H1 (cell line): ENCODE data around the gene TCF7. TPM values are rescaled to one million over a fixed set of nuclear protein-coding genes. Genes with fewer than 3 reads are reported as not detected.

ENCODE experiments used
- CTCF ChIA-PET: fragments of 300-600 bp; sonication (Branson Sonifier 250); formaldehyde crosslinking; loops from one replicate; lab custom pipeline; 2021; ENCODE audit not compliant: partially characterized antibody; lab: Charles Lee
- POLR2A ChIA-PET: fragments of 300-600 bp; sonication (Branson Sonifier 250); formaldehyde crosslinking; loops from one replicate; lab custom pipeline; 2021; ENCODE audit warnings: inconsistent platforms; ENCODE audit not compliant: partially characterized antibody; lab: Charles Lee
- DNase-seq, 2 experiments: peaks; one replicate each; pipeline versions ENCODE4 v3.0.0 to v3.0.0-alpha.2; 2010 to 2022; ENCODE audit warnings: low spot score in 2 of 2, low read depth in 1 of 2, mixed read lengths in 1 of 2
- FAIRE-seq: peaks from 2 replicates; lab custom pipeline; 2011; peaks lifted over from hg19 to GRCh38; lab: Jason Lieb, UNC
- H2AFZ ChIP-seq: 2 replicates; pipeline ENCODE4 v1.8.1; 2012; ENCODE audit warnings: low read length, inconsistent platforms
- H2AK5ac ChIP-seq: 2 replicates; pipeline ENCODE4 v1.6.1; 2013; ENCODE audit warnings: low read depth, low read length
- H2BK120ac ChIP-seq: replicated peaks from 2 replicates; pipeline ENCODE3; 2013; ENCODE audit warnings: low read depth, low read length, inconsistent platforms
- H2BK12ac ChIP-seq: 2 replicates; pipeline ENCODE4 v1.6.1; 2013; ENCODE audit warnings: low read depth, low read length
- H2BK15ac ChIP-seq: 2 replicates; pipeline ENCODE4 v1.6.1; 2013; ENCODE audit warnings: low read length
- H2BK20ac ChIP-seq: 2 replicates; pipeline ENCODE4 v1.6.1; 2013; ENCODE audit warnings: low read length
- H2BK5ac ChIP-seq: 2 replicates; pipeline ENCODE4 v1.6.1; 2013; ENCODE audit warnings: low read depth, low read length
- H3K14ac ChIP-seq: 2 replicates; pipeline ENCODE4 v1.6.1; 2013; ENCODE audit warnings: inconsistent platforms; ENCODE audit not compliant: insufficient read length
- H3K18ac ChIP-seq: 2 replicates; pipeline ENCODE4 v1.6.1; 2013; ENCODE audit warnings: low read length; ENCODE audit errors: extremely low read depth
- H3K23ac ChIP-seq: 2 replicates; pipeline ENCODE4 v1.6.1; 2013; ENCODE audit warnings: inconsistent platforms; ENCODE audit not compliant: insufficient read length
- H3K23me2 ChIP-seq: 2 replicates; pipeline ENCODE4 v1.6.1; 2013; ENCODE audit warnings: low read depth, low read length
- H3K27ac ChIP-seq: 2 replicates; pipeline ENCODE4 v1.6.1; 2011; ENCODE audit warnings: low read depth, low read length, inconsistent platforms
- H3K27me3 ChIP-seq, 4 experiments: replicated peaks in 1 of 4; 1 replicate in 1 of 4; 2 replicates in 3 of 4; pipeline versions ENCODE4 v1.6.1 to v1.8.1; 2011 to 2013; ENCODE audit warnings: low read length in 3 of 4, mild to moderate bottlenecking in 3 of 4, inconsistent platforms in 2 of 4, mixed read lengths in 2 of 4, moderate library complexity in 1 of 4; ENCODE audit not compliant: control insufficient read depth in 3 of 4, insufficient read depth in 3 of 4; ENCODE audit errors: extremely low read depth in 1 of 4
- H3K36me3 ChIP-seq, 4 experiments: 2 replicates each; pipeline versions ENCODE4 v1.6.1 to v1.8.1; 2011 to 2013; ENCODE audit warnings: mild to moderate bottlenecking in 4 of 4, low read length in 3 of 4, moderate library complexity in 2 of 4, control low read depth in 1 of 4, inconsistent platforms in 1 of 4; ENCODE audit not compliant: insufficient read depth in 4 of 4, control insufficient read depth in 2 of 4
- H3K4ac ChIP-seq: replicated peaks from 2 replicates; pipeline ENCODE3; 2013; ENCODE audit warnings: low read length, low read depth, mixed read lengths, inconsistent platforms; ENCODE audit not compliant: insufficient read length
- H3K4me1 ChIP-seq, 4 experiments: replicated peaks in 1 of 4; 1 replicate in 1 of 4; 2 replicates in 3 of 4; pipeline versions ENCODE4 v1.6.1 to v1.8.1; 2011 to 2013; ENCODE audit warnings: low read length in 3 of 4, inconsistent platforms in 2 of 4, mixed read lengths in 1 of 4; ENCODE audit not compliant: insufficient read depth in 4 of 4, control insufficient read depth in 3 of 4
- H3K4me2 ChIP-seq, 2 experiments: 2 replicates each; pipeline versions ENCODE4 v1.6.1 to v1.8.1; 2011 to 2013; ENCODE audit warnings: low read depth in 2 of 2, low read length in 2 of 2, control low read depth in 1 of 2, inconsistent platforms in 1 of 2, mild to moderate bottlenecking in 1 of 2; ENCODE audit not compliant: insufficient read depth in 1 of 2
- H3K4me3 ChIP-seq, 4 experiments: fragments of 200-600, 300-600 bp in 1 of 4; sonication (generic), shearing (Covaris generic), sonication (Bioruptor Twin) in 1 of 4; 2 replicates each; pipeline versions ENCODE4 v1.5.1 to v1.8.1; 2011 to 2016; ENCODE audit warnings: low read length in 4 of 4, low read depth in 3 of 4, control low read depth in 2 of 4, inconsistent platforms in 2 of 4, mild to moderate bottlenecking in 2 of 4, mixed read lengths in 1 of 4, moderate library complexity in 1 of 4; ENCODE audit not compliant: insufficient read depth in 2 of 4; ENCODE audit errors: extremely low read depth in 1 of 4
- H3K56ac ChIP-seq: replicated peaks from 2 replicates; pipeline ENCODE3; 2013; ENCODE audit warnings: low read depth, mild to moderate bottlenecking, mixed read lengths, low read length, inconsistent platforms; ENCODE audit not compliant: insufficient read length
- H3K79me1 ChIP-seq: 2 replicates; pipeline ENCODE4 v1.6.1; 2013; ENCODE audit warnings: low read depth, low read length, control low read depth
- H3K79me2 ChIP-seq, 2 experiments: 2 replicates each; pipeline versions ENCODE4 v1.6.1 to v1.8.1; 2012 to 2013; ENCODE audit warnings: low read length in 2 of 2, mild to moderate bottlenecking in 2 of 2, inconsistent platforms in 1 of 2; ENCODE audit not compliant: insufficient read depth in 2 of 2, control insufficient read depth in 1 of 2
- H3K9ac ChIP-seq, 4 experiments: replicated peaks in 1 of 4; 1 replicate in 1 of 4; 2 replicates in 3 of 4; pipeline versions ENCODE4 v1.6.1 to v1.8.1; 2011 to 2013; ENCODE audit warnings: low read depth in 3 of 4, low read length in 3 of 4, control low read depth in 2 of 4, mild to moderate bottlenecking in 2 of 4, moderate library complexity in 2 of 4, inconsistent platforms in 1 of 4; ENCODE audit errors: extremely low read depth in 1 of 4
- H3K9me3 ChIP-seq, 2 experiments: 2 replicates each; pipeline versions ENCODE4 v1.6.1 to v1.8.1; 2012 to 2013; ENCODE audit warnings: mild to moderate bottlenecking in 2 of 2, moderate library complexity in 2 of 2, control low read depth in 1 of 2, inconsistent platforms in 1 of 2, low read depth in 1 of 2, low read length in 1 of 2, mixed read lengths in 1 of 2; ENCODE audit not compliant: insufficient read depth in 2 of 2
- H4K20me1 ChIP-seq, 2 experiments: replicated peaks in 1 of 2; 2 replicates each; pipeline versions ENCODE3 to v1.8.1; 2011 to 2013; ENCODE audit warnings: inconsistent platforms in 2 of 2, low read length in 2 of 2, mild to moderate bottlenecking in 1 of 2; ENCODE audit not compliant: insufficient read depth in 2 of 2, control insufficient read depth in 1 of 2
- H4K5ac ChIP-seq: 2 replicates; pipeline ENCODE4 v1.6.1; 2013; ENCODE audit warnings: low read length, low read depth, mixed read lengths, inconsistent platforms; ENCODE audit not compliant: insufficient read length
- H4K8ac ChIP-seq: 2 replicates; pipeline ENCODE4 v1.8.0; 2013; ENCODE audit warnings: mild to moderate bottlenecking, moderate library complexity, low read length, inconsistent platforms; ENCODE audit not compliant: insufficient read depth; ENCODE audit errors: extremely low read depth
- H4K91ac ChIP-seq: replicated peaks from 2 replicates; pipeline ENCODE3; 2013; ENCODE audit warnings: low read length, mixed read lengths, inconsistent platforms; ENCODE audit not compliant: insufficient read length
- BCL11A ChIP-seq, 2 experiments: IDR thresholded peaks; one replicate each; pipeline ENCODE4 v1.6.1; 2011; ENCODE audit warnings: low read depth in 2 of 2, low read length in 2 of 2, mild to moderate bottlenecking in 2 of 2
- CTCF ChIP-seq, 3 experiments: IDR thresholded peaks; 1 replicate in 2 of 3; 2 replicates in 1 of 3; pipeline versions ENCODE4 v1.5.1 to v1.6.1; 2011; ENCODE audit warnings: low read length in 3 of 3, mild to moderate bottlenecking in 3 of 3, inconsistent platforms in 2 of 3, low read depth in 1 of 3, moderate library complexity in 1 of 3; ENCODE audit not compliant: insufficient read depth in 1 of 3; ENCODE audit errors: control extremely low read depth in 1 of 3
- E2F6 ChIP-seq: IDR thresholded peaks from 2 replicates; pipeline ENCODE4 v1.6.1; 2012; ENCODE audit warnings: inconsistent platforms
- EP300 ChIP-seq, 2 experiments: IDR thresholded peaks; 1 replicate in 1 of 2; 2 replicates in 1 of 2; pipeline ENCODE4 v1.6.1; 2011 to 2012; ENCODE audit warnings: low read depth in 2 of 2, low read length in 2 of 2, mild to moderate bottlenecking in 2 of 2, borderline replicate concordance in 1 of 2, inconsistent platforms in 1 of 2, moderate library complexity in 1 of 2
- FOSL1 ChIP-seq: IDR thresholded peaks from 2 replicates; pipeline ENCODE4 v1.6.1; 2011; ENCODE audit warnings: mild to moderate bottlenecking, low read depth, low read length, moderate library complexity; ENCODE audit not compliant: insufficient read depth
- HDAC2 ChIP-seq, 2 experiments: fragments of 300-600 bp in 1 of 2; sonication (generic) in 1 of 2; IDR thresholded peaks; 2 replicates each; pipeline ENCODE4 v1.6.1; 2011 to 2012; ENCODE audit warnings: low read depth in 2 of 2, low read length in 2 of 2, mild to moderate bottlenecking in 2 of 2, moderate library complexity in 2 of 2, borderline replicate concordance in 1 of 2, inconsistent platforms in 1 of 2
- HDAC6 ChIP-seq: IDR thresholded peaks from one replicate; pipeline ENCODE4 v1.7.1; 2012; ENCODE audit warnings: low read depth, mild to moderate bottlenecking, inconsistent platforms, low read length, moderate library complexity
- JUN ChIP-seq: IDR thresholded peaks from 2 replicates; pipeline ENCODE4 v1.6.1; 2011; ENCODE audit warnings: low read depth, mild to moderate bottlenecking, improper control_type of control experiment, low read length
- KDM4A ChIP-seq: IDR thresholded peaks from one replicate; pipeline ENCODE4 v1.7.1; 2012; ENCODE audit warnings: low read depth, mild to moderate bottlenecking, moderate library complexity, low read length, inconsistent platforms; ENCODE audit not compliant: severe bottlenecking
- WGBS, 2 experiments: shearing (Covaris generic) in 1 of 2; methylation state at CpG; one replicate each; pipeline versions ENCODE4 v1.1.6 to v1.1.7; 2013 to 2015; ENCODE audit warnings: low lambda C conversion rate in 2 of 2, mixed read lengths in 2 of 2, inconsistent platforms in 1 of 2, low coverage in 1 of 2, missing lambda C conversion rate in 1 of 2; ENCODE audit not compliant: insufficient replicate concordance in 2 of 2, insufficient coverage in 1 of 2, insufficient read length in 1 of 2; ENCODE audit errors: extremely low coverage in 1 of 2, missing lambda C conversion rate in 1 of 2; 5-methylcytosine and 5-hydroxymethylcytosine counted together
- polyA plus RNA-seq, 7 experiments: library from polyadenylated mRNA; depleted of rRNA in 3 of 7; stranded (reverse) in 5 of 7; unstranded in 2 of 7; fragments of >200 nt in 5 of 7; fragments of 200-250 nt in 2 of 7; gene quantifications; 1 replicate in 5 of 7; 2 replicates in 1 of 7; 4 replicates in 1 of 7; pipeline versions ENCODE4 v1.2.1 to v1.2.3, GENCODE V29; 2011 to 2013; ENCODE audit warnings: missing spikeins in 2 of 7, mixed read lengths in 2 of 7
- total RNA-seq: library from RNA; stranded (reverse); fragmentation: NEBNext Ultra II Directional; extraction: Animal tissue kit (Norgen Biotek cat#: 25700); gene quantifications from 2 replicates; pipeline ENCODE4 v1.2.1, GENCODE V29; 2021

Gene TCF7
- total and polyA plus RNA-seq, 2 of the 8 experiments (the other 6 are each of a cell fraction or from before 2014, with no cell fraction given), result 4.7 to 8.5 TPM

- FAIRE-seq, result no peak
- Histone ChIP-seq H3K9me3 (no peaks in the 10 kb centered on the region), H3K14ac (no peak overlapping the region), H2BK5ac (no peak overlapping the region), H2BK15ac (no peak overlapping the region), H3K4me2 (no peak overlapping the region), H3K4ac (no peak overlapping the region), H4K91ac (no peak overlapping the region), H3K79me2 (no peaks in the 10 kb centered on the region; a peak in 1 of 4 replicates), H2BK120ac (no peak overlapping the region), H3K18ac (no peak overlapping the region), H3K36me3 (peaks cover 0 to 6% (median under 1%) of the 10 kb centered on the region in 4 experiments; a peak in 2 of 8 replicates), H3K79me1 (peaks cover 18% of the 10 kb centered on the region), H3K9ac (no peak overlapping the region), H4K5ac (no peak overlapping the region), H3K23me2 (no peaks in the 10 kb centered on the region), H4K8ac (no peak overlapping the region), H3K4me3 (no peak overlapping the region), H2AFZ (no peak overlapping the region), H3K23ac (no peak overlapping the region), H3K4me1 (peaks cover 0 to 5% (median 2%) of the 10 kb centered on the region in 4 experiments; a peak in 3 of 7 replicates), H2BK20ac (no peak overlapping the region), H2BK12ac (no peak overlapping the region), H4K20me1 (peaks cover 12 to 48% of the 10 kb centered on the region in 2 experiments), H2AK5ac (no peak overlapping the region), H3K27me3 (no peaks in the 10 kb centered on the region), H3K27ac (no peak overlapping the region), H3K56ac (no peak overlapping the region)
- ChIA-PET CTCF (interaction anchor here (0.8 to 24.3 kb wide), 5 partner anchors 8 to 101 kb away, joined by 4 to 629 read pairs (median 7); no protein-coding TSS in a partner anchor), POLR2A (interaction anchor here (0.8 to 1.7 kb wide), 3 partner anchors 9 to 40 kb away, joined by 3 to 4 read pairs (median 4); partner anchors contain the start of gene SKP1)
- no peak for DNase-seq
- 91% methylated on average over 2 of the region's 2 CpGs; no CpG with 5 or more reads in 1 of the 2 experiments for WGBS, 2 experiments
- no peak for TF ChIP-seq HDAC6
- no peak for TF ChIP-seq EP300 (IDR thresholded peaks at IDR 0.05; ENCODE audit: borderline replicate concordance in 1 of 2, low read depth in 2 of 2, low read length in 2 of 2)
- TF ChIP-seq KDM4A, result no peak
- no peak for TF ChIP-seq CTCF (IDR thresholded peaks at IDR 0.05; ENCODE audit: control extremely low read depth in 1 of 3, insufficient read depth in 1 of 3, low read depth in 1 of 3, low read length in 3 of 3)
- no peak for TF ChIP-seq E2F6
- TF ChIP-seq HDAC2 (IDR thresholded peaks at IDR 0.05; ENCODE audit: borderline replicate concordance in 1 of 2, low read depth in 2 of 2, low read length in 2 of 2), result no peak
- no peak for TF ChIP-seq BCL11A (IDR thresholded peaks at IDR 0.05; ENCODE audit: low read depth in 2 of 2, low read length in 2 of 2)
- no peak for TF ChIP-seq JUN
- no peak for TF ChIP-seq FOSL1
Measured at GRCh38 chr5:134136221-134136631, 21.7 kb downstream of the TCF7 start.
